ENCODE results near the gene DHH.
A peak's percentile ranks its signal among the peaks of the same experiment; 100 is the strongest.

Gene DHH

DNA sequence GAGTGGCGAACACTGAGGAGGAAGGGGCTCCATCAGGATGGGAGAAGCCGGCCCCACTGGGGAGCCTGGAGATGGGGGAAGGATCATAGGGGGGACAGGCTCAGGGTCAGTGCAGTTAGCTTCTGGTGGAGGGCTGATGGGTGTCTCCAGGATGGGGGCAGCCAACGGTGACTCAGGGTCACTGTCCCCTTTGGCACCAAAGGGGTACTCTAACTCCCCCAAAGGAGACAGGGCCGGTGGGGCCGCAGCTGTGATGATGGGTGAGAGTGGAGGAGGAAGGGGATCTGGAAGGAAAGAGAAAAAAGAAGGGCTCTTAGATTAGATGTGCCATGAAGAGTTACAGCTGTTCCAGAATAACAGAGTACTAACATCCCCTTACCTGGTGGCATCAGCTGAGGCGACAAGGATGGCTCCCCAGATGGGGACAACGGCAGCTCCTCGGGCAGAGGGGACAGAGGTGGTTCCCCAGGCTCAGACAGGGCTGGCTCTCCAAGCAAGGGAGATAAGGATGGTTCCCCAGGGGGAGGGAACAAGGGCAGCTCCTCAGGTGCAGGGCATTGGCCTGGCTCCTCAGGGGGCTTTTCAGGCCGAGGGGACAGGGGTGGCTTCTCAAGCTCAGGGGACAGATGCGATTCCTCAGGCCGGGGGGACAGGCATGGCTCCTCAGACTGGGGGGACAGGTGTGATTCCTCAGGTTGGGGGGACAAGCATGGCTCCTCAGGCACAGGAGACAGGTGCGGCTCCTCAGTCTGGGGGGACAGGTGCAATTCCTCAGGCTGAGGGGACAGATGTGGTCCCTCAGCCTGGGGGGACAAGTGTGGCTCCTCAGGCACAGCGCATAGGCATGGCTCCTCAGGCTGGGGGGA is 43.9 kb downstream of the DHH start:
- no peak for DNase-seq (ENCODE audit: low read depth)

DNA sequence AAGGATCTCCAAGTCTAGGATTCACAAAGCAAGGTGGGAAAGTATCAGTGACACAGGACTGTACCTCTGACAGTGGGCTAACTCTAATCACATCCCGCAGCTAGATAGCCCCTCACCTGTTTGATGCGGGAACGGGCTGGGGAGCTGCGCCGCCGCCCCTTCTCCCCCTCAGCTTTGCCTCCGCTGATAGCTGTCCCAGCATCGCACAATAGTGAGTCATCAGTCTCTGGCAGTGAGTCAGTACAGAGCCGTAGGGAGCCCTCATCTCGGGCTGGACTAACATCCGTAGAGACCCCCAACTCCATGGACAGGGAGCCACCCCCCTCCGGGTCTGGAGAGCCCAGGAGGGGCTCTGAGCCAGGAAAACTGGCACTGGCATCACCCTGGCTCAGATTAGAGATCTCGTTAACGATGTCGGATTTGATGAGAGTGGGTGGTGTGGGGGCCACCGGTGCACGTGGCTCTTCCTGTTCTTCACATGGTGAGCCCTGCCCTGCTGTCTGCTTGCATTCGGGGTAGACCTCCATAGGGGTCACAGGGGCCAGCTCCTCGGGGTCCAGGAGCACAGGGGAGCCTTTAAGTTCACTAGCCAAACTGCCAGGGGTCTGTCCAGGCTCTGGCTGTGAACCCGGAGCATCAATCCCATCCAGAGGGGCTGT is 44.9 kb downstream of the DHH start:
- DNase-seq (ENCODE audit: low read depth): no peak

DNA sequence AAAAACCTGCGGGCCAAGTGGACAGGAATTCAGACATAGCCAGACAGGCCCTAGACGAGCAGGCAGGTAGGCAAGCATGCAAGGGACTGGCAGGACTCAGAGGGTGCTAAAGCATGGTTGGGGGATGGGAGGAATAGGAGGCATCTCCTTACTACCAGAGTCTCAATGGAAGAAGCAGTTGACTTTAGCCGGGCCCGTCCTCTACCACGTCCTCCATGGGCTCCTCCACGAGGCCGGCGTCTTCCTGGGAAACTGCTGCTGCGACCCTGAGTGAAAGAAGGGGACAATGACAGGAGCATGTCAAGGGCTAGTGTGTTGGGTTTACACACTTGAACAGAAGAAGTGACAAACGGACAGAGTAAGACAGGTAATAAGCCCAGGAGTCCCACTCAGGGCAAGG is 45.6 kb downstream of the DHH start:
- DNase-seq (ENCODE audit: low read depth): no peak

DNA sequence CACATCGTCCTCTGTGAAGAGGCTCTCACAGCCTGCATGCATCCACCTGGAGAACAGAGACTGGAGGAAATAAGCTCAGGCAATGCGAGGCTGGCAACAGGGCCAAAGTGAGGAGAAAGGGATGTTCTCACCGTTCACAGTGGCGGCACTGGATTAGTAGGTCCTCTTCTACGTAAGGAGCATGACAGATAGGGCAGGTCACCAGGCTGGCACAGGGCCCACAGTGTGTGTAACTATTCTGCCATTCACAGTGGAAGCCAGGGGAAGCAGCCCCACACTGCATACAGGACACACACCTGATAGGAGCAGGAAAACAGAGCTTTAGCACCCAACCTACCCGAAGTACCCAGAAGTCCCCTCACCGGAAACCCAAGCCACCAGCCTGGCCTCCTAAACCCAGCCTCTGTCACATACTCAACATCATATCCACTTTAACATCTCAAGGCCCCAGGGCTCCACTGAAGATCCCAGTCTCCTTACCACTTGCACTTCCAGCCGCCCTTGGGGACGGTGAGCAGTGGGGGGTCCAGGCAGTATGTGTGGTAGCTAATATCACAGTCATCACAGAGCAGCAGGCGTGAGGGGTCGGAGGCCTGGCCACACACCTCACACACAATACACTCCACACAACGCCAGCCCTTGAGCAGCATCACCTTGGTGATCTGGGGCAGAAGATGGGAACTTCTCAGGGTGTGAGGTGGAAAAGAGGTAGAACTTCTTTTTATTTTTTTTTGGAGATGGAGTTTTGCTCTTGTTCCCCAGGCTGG is 48.3 kb downstream of the DHH start:
- no peak for DNase-seq (ENCODE audit: low read depth)

DNA sequence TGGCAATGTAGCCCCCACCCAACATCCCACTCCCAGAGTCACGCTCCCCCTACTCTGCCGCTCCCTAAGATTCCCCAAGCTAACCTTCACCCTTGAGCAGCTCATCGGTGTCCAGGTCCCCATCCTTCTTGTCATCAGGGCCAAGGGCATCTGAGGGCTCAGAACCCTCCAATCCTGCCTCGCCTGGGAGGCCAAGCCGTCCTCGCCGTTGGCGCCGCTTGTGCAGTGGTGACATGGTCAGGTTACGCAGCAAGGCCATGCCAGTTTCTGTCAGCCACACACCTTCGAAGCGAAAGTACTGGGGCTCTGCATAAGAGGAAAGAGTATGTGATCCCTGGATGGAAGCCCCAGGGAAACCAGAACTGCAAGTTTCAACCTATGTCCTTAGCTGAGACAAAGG is 49.9 kb downstream of the DHH start:
- no peak for DNase-seq (ENCODE audit: low read depth)

DNA sequence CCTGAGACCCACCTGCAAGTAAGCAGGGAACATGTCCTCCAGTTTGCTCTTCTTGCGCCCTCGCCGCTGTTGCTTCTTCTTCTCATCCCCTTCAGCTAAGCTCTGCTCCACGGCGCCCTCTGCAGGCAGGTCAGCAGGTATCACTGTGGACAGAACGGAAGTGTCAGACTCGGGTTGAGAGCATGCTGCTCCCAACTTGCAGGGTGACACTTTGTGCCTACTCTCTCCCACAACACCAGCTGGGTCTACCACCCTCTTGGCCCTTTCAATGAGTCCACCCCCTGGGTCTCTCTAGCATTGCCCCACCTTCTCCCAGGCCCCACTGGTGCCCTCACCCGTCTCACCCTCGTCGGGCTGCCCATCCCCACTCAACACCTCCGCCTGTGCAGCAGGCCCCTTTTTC is 50.7 kb downstream of the DHH start:
- DNase-seq (ENCODE audit: low read depth): peak; percentile 63

DNA sequence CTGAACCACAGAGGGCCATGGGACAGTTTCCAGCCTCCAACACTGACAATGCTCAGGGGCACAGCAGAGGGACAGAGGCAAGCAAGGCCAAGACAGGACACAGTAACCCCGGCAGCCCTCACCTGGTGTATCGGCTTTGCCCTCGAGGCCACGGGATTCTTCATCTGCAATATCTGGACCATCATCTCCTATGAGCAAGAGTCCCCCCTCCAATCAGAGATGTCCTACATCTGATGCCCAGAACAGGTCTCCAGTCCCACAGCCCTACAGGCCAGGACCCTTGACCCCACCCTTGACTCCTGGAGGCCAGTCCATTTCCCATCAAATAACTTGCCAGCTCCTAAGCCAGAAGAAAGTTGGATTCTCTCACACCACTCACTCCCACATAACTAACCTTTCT is 51.4 kb downstream of the DHH start:
- DNase-seq (ENCODE audit: low read depth): no peak

DNA sequence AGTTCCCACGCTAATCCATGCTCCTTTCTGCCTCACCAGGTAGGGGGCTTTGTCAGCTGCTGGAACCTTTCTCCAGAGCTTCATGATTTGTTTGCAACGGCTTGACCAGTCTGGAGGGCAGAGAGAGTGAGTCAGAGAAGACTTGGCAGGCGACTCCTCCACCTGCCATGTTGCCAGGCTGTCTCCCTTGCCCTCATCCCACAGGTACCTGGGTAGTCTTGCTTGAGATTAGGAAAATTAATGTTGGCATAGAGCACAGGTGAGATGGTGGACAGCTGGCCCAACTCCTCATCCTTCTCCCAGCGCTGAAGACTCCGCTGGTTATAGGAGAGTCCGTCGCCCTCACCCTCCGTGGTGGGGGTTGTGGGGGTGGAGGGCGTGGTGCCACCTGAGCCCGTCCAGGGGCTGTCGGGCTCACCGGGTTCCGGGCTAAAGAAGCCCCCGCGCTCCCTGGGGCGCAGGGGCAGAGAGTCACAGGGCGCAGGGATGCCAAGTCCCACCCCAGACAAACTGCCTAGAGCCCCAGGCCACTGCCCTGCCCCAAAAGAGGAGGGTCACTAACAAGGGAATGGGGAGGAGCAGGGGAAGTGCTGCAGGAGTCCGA is 52.6 kb downstream of the DHH start:
- DNase-seq (ENCODE audit: low read depth): no peak

DNA sequence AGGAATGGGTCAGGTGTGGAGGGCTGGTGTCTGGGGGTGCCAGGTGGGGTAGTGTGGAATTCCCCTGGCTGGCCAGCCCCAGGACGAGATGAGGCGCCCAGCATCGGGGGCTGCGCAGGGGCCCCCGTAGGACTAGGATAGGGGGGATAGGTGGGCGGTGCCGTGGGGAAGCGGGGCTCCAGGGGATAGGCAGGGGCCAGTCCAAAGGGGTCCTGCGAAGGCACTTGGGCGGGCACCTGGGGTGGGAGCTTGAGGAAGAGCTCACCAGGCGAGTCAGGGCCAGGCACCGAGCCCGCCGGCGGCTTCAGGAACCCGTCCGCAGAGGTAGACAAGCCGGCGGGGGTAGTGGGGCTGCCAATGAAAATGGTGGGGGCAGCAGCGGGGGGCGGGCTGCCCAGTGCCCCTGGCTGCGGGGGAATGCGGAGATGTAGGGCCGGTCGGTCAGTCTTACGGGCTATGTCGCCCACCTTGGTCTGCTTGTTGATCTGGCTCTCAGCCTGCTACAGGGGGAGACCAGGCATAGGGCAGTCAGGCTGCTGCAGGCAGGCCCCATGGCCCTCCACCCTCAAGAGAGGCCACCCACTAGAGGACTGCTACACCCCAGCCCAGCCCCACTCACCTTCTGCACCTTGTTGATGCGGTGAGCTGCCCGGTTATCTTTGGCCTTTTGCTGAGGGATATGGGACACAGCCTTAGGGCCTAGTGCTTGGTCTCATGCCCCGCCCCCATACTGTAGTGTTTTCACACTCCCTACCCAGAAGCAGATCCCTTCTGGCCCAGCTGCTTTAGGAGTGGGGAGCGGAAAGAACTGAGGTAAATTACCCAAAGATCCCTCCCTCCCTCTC is 53.3 kb downstream of the DHH start:
- DNase-seq (ENCODE audit: low read depth): no peak

DNA sequence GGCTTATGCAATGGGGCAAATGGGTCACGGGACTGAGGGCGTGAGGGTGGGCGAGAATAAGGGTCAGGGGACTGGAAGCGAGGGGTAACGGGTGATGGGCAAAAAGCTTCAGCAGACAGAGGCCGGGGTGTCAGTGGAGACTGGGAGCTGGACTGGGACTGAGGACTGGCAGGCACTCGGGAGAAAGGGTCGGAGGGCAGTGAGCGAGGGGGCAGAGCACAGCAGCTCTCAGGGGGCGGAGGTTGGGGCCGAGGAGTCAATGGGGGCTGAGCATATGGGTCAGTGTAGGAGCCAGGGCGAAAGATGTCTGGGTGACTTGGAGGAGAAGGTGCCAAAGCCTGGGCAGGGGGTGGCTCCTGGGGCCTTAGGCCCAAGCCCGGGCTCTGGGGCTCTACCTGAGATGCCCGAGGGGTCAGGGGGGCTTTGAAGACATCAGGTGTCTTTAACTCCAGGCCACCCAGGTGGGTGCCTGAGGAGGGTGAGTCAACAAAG is 54.2 kb downstream of the DHH start:
- no peak for DNase-seq (ENCODE audit: low read depth)

DNA sequence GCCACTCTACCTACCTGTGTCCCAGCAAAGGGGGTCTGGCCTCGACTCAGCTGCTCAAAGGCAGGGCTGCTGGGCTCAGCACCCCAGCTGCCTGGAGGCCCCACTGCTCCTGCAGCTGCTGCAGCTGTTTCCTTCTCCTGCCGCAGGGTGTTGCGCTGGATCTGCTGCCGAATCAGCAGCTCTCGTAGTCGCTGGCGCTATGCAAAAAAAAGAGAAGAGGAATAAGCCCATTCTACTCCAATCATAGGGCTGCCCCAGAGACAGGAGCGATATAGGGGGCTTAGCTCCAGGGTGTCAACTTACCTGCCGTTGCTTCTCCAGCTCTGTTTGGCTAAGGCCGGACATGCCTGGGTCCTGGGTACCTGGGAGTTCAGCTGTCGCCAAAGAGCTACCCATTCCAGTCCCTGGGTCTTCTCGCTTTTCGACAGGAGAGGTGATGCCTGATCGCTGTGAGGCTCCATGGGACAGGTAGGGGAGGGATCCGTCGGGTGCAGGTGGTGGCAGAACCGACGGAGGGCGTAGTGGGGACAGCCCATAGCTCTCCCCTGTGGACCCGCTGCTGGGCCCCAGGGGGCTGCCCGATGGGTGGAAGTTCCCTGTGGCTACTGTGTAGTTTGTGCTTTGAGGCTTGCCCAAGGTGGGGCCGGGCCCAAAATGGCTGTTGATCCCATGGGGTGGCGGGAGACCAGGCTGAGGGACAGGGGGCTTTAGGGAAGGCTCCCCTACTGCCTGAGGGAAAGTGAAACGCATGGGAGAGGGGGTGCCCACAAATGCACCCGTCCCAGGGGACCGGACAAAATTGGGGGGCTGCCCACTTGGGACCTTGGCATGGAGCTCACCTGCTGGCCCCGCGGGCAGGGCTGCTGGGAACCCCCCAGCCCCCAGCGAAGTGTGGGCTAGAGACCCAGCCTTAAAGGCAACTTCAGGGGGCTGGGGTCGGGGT is 54.9 kb downstream of the DHH start:
- no peak for DNase-seq (ENCODE audit: low read depth)

DNA sequence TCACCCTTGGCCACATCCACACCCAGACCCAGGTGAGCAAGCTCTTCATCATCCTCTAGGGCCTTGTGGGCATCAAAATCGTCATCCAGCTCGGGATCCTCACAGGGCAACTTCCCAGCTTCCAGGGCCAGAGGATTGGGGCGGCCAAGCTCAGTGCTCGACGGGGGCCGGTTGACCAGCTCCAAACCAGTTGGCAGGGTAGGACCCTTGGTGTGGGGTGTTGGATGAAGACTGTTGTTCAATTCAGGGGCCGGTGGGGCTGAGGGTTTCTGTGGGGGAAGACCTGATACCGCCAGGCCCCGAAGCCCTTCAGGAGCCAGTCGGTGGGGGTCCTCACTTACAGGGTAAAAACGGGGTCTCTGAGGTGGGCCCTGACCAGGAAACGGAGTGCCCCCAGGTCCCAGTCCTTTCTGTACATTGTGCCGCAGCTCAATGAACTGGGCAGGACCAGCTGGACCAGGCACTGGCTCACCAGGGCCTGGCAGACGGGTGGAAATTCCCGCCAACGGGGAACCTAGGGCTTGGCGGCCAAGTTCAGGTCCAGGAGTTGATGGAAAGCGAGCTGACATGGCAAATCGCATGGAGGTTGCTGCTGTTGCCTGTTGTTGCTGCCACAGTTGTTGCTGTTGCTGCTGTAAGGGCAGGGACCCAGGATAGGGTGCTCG is 56.2 kb downstream of the DHH start:
- DNase-seq (ENCODE audit: low read depth): no peak

DNA sequence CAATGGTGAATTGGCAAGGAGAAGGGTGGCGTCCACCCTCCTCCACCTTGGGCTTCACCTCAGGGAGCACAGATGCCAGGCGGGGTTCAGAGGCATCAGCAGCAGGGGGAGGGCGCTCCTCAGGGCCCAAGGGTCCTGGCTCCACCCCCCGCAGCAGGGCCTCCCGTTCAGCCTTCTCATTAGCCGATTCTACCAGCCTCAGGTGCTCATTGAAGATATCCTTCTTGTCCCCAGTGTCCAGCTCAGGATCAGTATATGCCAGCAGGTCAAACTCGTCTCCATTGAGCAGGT is 56.7 kb downstream of the DHH start:
- no peak for DNase-seq (ENCODE audit: low read depth)

DNA sequence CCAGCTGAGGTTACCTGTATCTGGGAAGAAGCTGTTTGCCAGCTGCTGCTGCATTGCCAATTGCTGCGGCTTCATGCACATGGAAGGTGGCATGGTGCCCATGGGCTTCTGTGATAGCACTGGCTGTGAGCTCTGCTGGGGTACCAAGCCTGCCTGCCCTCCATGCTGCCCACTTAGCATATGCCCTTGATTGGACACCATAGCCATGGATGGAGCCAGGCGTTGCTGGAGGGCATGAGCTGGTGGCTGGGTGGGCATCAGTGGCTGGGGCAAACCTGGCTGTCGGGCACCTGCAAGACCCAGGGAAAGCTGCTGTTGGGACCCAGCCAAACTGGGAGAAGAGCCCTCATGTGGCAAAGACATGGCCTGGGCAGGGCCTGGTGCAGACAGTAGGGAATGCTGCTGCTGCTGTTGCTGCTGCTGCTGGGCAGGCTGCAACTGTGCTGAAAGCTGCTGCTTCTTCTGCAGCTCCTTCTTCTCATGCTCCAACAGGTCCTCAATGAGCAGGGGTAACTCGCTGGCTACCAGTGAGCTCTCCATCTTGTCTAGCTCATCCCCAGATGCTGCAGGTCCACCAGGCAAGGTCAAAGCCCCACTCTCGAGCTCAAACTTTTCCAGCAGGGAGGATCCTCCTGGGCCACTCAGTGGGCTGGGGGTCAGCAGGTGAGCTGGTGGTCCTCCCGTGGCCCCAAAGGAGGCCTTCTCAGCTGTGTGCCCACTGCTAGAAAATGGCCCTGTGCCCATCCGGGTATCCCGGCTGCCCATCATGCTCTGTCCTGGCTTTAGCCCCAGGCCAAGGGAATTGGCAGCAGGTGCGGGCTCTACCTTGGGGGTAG is 57.3 kb downstream of the DHH start:
- no peak for DNase-seq (ENCODE audit: low read depth)

All from activated gamma-delta T cell treated with anti-CD3 and anti-CD28 coated beads, Interleukin-2, amount 50 U/mL, for 16 hours (primary cell).